GM12878 (cell line): ENCODE data around the gene SIRPD.

Experiments used
- CHD2 ChIP-seq: IDR thresholded peaks from 2 replicates; pipeline ENCODE4 v1.6.1; 2011; ENCODE audit warnings: low read depth, low read length, improper control_type of control experiment, borderline replicate concordance
- CREB1 ChIP-seq: IDR thresholded peaks from 2 replicates; pipeline ENCODE4 v1.6.1; 2012; ENCODE audit warnings: low read depth, mild to moderate bottlenecking, inconsistent platforms
- CTCF ChIP-seq, 3 experiments: IDR thresholded peaks in 2 of 3; conservative IDR thresholded peaks in 1 of 3; 2 replicates each; pipeline ENCODE4 v1.5.1; 2011; ENCODE audit warnings: low read depth in 3 of 3, low read length in 3 of 3, mild to moderate bottlenecking in 3 of 3, control low read depth in 2 of 3, moderate library complexity in 2 of 3, inconsistent platforms in 1 of 3, mixed read lengths in 1 of 3; ENCODE audit not compliant: control insufficient read depth in 2 of 3, insufficient read depth in 1 of 3; ENCODE audit errors: extremely low read depth in 1 of 3
- EZH2 ChIP-seq: IDR thresholded peaks from 2 replicates; pipeline ENCODE4 v1.6.1; 2012; ENCODE audit warnings: low read depth, mild to moderate bottlenecking, control low read depth, inconsistent platforms, low read length, borderline replicate concordance; ENCODE audit not compliant: control insufficient read depth
- MLLT1 ChIP-seq: fragments of 450-650 bp; IDR thresholded peaks from 2 replicates; pipeline ENCODE4 v1.6.1; 2016; ENCODE audit warnings: mild to moderate bottlenecking
- MYB ChIP-seq: fragments of 150-350 bp; IDR thresholded peaks from 2 replicates; pipeline ENCODE4 v1.6.1; 2014; ENCODE audit warnings: mild to moderate bottlenecking, low read depth, low read length, borderline replicate concordance
- MYC ChIP-seq: IDR thresholded peaks from 2 replicates; pipeline ENCODE4 v1.6.1; 2011; ENCODE audit warnings: mild to moderate bottlenecking, low read length, moderate library complexity, inconsistent platforms; ENCODE audit not compliant: insufficient read depth, insufficient replicate concordance, insufficient read length, severe bottlenecking
- SIN3A ChIP-seq: IDR thresholded peaks from 2 replicates; pipeline ENCODE4 v1.6.1; 2012; ENCODE audit warnings: low read depth, low read length, improper control_type of control experiment
- TCF12 ChIP-seq: IDR thresholded peaks from 2 replicates; pipeline ENCODE4 v1.6.1; 2011; ENCODE audit warnings: low read depth, mild to moderate bottlenecking, low read length
- USF2 ChIP-seq: IDR thresholded peaks from 2 replicates; pipeline ENCODE4 v1.6.1; 2011; ENCODE audit warnings: low read depth, low read length, improper control_type of control experiment, borderline replicate concordance
- YBX1 ChIP-seq: fragments of 450-650 bp; IDR thresholded peaks from 2 replicates; pipeline ENCODE4 v1.6.1; 2016; ENCODE audit warnings: antibody characterized with exemption

- no peak for TF ChIP-seq CTCF (IDR thresholded peaks at IDR 0.05 in 2 of 3, conservative IDR thresholded peaks at IDR 0.05 in 1 of 3; ENCODE audit: control insufficient read depth in 2 of 3, extremely low read depth in 1 of 3, insufficient read depth in 1 of 3, low read depth in 3 of 3, low read length in 3 of 3)
- no peak for TF ChIP-seq TCF12
- no peak for TF ChIP-seq MLLT1
- no peak for TF ChIP-seq EZH2
- no peak for TF ChIP-seq MYC
- no peak for TF ChIP-seq MYB
- no peak for TF ChIP-seq CREB1
- no peak for TF ChIP-seq CHD2
- no peak for TF ChIP-seq YBX1
- TF ChIP-seq SIN3A, result no peak
- TF ChIP-seq USF2, result no peak
Observed at GRCh38 chr20:1587781-1588532, 30.5 kb upstream of the SIRPD start.
